HEK293 (cell line): ENCODE results near the gene PDE4D.

Source experiments
- GLIS2 ChIP-seq: fragments of 450-650 bp; formaldehyde crosslinking; IDR thresholded peaks from 2 replicates; pipeline ENCODE4 v1.5.1; 2016; ENCODE audit warnings: missing biosample characterization, missing genetic modification characterization
- MYNN ChIP-seq: fragments of 450-650 bp; formaldehyde crosslinking; IDR thresholded peaks from 2 replicates; pipeline ENCODE4 v1.5.1; 2016; ENCODE audit warnings: missing biosample characterization, missing genetic modification characterization, borderline replicate concordance
- TCF7L2 ChIP-seq: IDR thresholded peaks from 2 replicates; pipeline ENCODE4 v1.6.1; 2011; ENCODE audit warnings: low read depth, mild to moderate bottlenecking, inconsistent platforms, low read length, moderate library complexity, borderline replicate concordance
- ZBTB11 ChIP-seq: fragments of 450-650 bp; formaldehyde crosslinking; conservative IDR thresholded peaks from 2 replicates; pipeline ENCODE4 v1.5.1; 2016; ENCODE audit warnings: low read depth, missing biosample characterization, missing genetic modification characterization
- ZBTB21 ChIP-seq: fragments of 450-650 bp; formaldehyde crosslinking; IDR thresholded peaks from 2 replicates; pipeline ENCODE4 v1.5.1; 2017; ENCODE audit warnings: missing biosample characterization, missing genetic modification characterization
- ZBTB26 ChIP-seq: fragments of 450-650 bp; formaldehyde crosslinking; optimal IDR thresholded peaks from 2 replicates; pipeline ENCODE3; 2016; ENCODE audit warnings: missing biosample characterization, mild to moderate bottlenecking, missing genetic modification characterization
- ZBTB6 ChIP-seq: fragments of 450-650 bp; formaldehyde crosslinking; IDR thresholded peaks from 2 replicates; pipeline ENCODE4 v1.5.1; 2017; ENCODE audit warnings: missing biosample characterization, missing genetic modification characterization
- ZBTB8A ChIP-seq: fragments of 450-650 bp; formaldehyde crosslinking; IDR thresholded peaks from 2 replicates; pipeline ENCODE4 v1.5.1; 2016; ENCODE audit warnings: missing biosample characterization, missing genetic modification characterization
- ZNF140 ChIP-seq: fragments of 450-650 bp; formaldehyde crosslinking; IDR thresholded peaks from 2 replicates; pipeline ENCODE4 v1.5.1; 2016; ENCODE audit warnings: missing biosample characterization, missing genetic modification characterization
- ZNF148 ChIP-seq: fragments of 450-650 bp; formaldehyde crosslinking; IDR thresholded peaks from 2 replicates; pipeline ENCODE4 v1.5.0; 2017; ENCODE audit warnings: missing biosample characterization, missing genetic modification characterization, borderline replicate concordance
- ZNF18 ChIP-seq: fragments of 450-650 bp; formaldehyde crosslinking; IDR thresholded peaks from 2 replicates; pipeline ENCODE4 v1.5.1; 2016; ENCODE audit warnings: missing biosample characterization, missing genetic modification characterization
- ZNF19 ChIP-seq: fragments of 450-650 bp; formaldehyde crosslinking; IDR thresholded peaks from 2 replicates; pipeline ENCODE4; 2016; ENCODE audit warnings: missing biosample characterization, missing genetic modification characterization, low read depth
- ZNF2 ChIP-seq: fragments of 450-650 bp; formaldehyde crosslinking; IDR thresholded peaks from 2 replicates; pipeline ENCODE4 v1.5.1; 2016; ENCODE audit warnings: missing biosample characterization, missing genetic modification characterization
- ZNF202 ChIP-seq: fragments of 450-650 bp; formaldehyde crosslinking; IDR thresholded peaks from 2 replicates; pipeline ENCODE4 v1.5.1; 2016; ENCODE audit warnings: missing biosample characterization, missing genetic modification characterization, borderline replicate concordance
- ZNF221 ChIP-seq: fragments of 450-650 bp; formaldehyde crosslinking; IDR thresholded peaks from 2 replicates; pipeline ENCODE4 v1.5.1; 2017; ENCODE audit warnings: missing biosample characterization, missing genetic modification characterization, borderline replicate concordance
- ZNF292 ChIP-seq: fragments of 450-650 bp; formaldehyde crosslinking; IDR thresholded peaks from 2 replicates; pipeline ENCODE4 v1.5.1; 2016; ENCODE audit warnings: low read depth, missing biosample characterization, missing genetic modification characterization, borderline replicate concordance
- ZNF324 ChIP-seq: fragments of 450-650 bp; formaldehyde crosslinking; IDR thresholded peaks from 2 replicates; pipeline ENCODE4 v1.5.1; 2016; ENCODE audit warnings: missing biosample characterization, missing genetic modification characterization
- ZNF394 ChIP-seq: fragments of 450-650 bp; formaldehyde crosslinking; IDR thresholded peaks from 2 replicates; pipeline ENCODE4 v1.5.1; 2016; ENCODE audit warnings: missing biosample characterization, missing genetic modification characterization, mild to moderate bottlenecking, moderate library complexity, borderline replicate concordance
- ZNF488 ChIP-seq: fragments of 450-650 bp; formaldehyde crosslinking; IDR thresholded peaks from 2 replicates; pipeline ENCODE4 v1.5.1; 2016; ENCODE audit warnings: missing biosample characterization, missing genetic modification characterization
- ZNF518A ChIP-seq: fragments of 450-650 bp; formaldehyde crosslinking; conservative IDR thresholded peaks from 2 replicates; pipeline ENCODE4 v1.5.1; 2016; ENCODE audit warnings: low read depth, missing biosample characterization, missing genetic modification characterization
- ZNF747 ChIP-seq: fragments of 450-650 bp; formaldehyde crosslinking; IDR thresholded peaks from 2 replicates; pipeline ENCODE4 v1.5.1; 2016; ENCODE audit warnings: missing biosample characterization, missing genetic modification characterization
- ZNF76 ChIP-seq: fragments of 450-650 bp; formaldehyde crosslinking; IDR thresholded peaks from 2 replicates; pipeline ENCODE4; 2016; ENCODE audit warnings: low read depth, missing biosample characterization, missing genetic modification characterization, borderline replicate concordance

Gene PDE4D

GRCh38 chr5:59357381-59357977, 536.0 kb downstream of the PDE4D start (continued):
- TF ChIP-seq ZNF518A (tag by site-specific recombination) (peak; percentile 29; the same call in 1 of the 2 replicates), ZNF2 (tag by site-specific recombination) (0 out of 2 replicates have a peak, but pooled peaks have one; percentile 57), ZNF19 (tag by site-specific recombination) (no peak), ZNF76 (tag by site-specific recombination) (no peak), ZNF747 (tag by site-specific recombination) (no peak), ZBTB21 (tag by site-specific recombination) (peak; percentile 81), ZNF324 (tag by site-specific recombination) (no peak; the same call in 1 of the 2 replicates), ZNF394 (tag by site-specific recombination) (peak; percentile 48; the same call in 1 of the 2 replicates), ZNF148 (tag by site-specific recombination) (no peak), ZNF488 (tag by site-specific recombination) (0 out of 2 replicates have a peak, but pooled peaks have one; percentile 13), ZBTB11 (0 out of 2 replicates have a peak, but pooled peaks have one; percentile 13), ZNF292 (tag by site-specific recombination) (no peak), ZBTB6 (tag by site-specific recombination) (no peak), GLIS2 (tag by site-specific recombination) (no peak), ZBTB8A (no peak), ZBTB26 (tag by site-specific recombination) (no peak), ZNF221 (tag by site-specific recombination) (no peak), MYNN (tag by site-specific recombination) (no peak), ZNF140 (tag by site-specific recombination) (no peak), ZNF202 (tag by site-specific recombination) (no peak), ZNF18 (tag by site-specific recombination) (peak; percentile 29; the same call in 1 of the 2 replicates), TCF7L2 (no peak; the same call in 1 of the 2 replicates)
